NCI-H446 (cell line): ENCODE measurements around the gene TRERF1.

ENCODE experiments used
- DNase-seq, 2 experiments: peaks; one replicate each; lab custom pipeline; 2025; lab: John Stamatoyannopoulos, UW

The TRERF1 gene

GRCh38 chr6:42306439-42307140 lies 145.1 kb downstream of the TRERF1 start:
- no peak for DNase-seq

- no peak for DNase-seq
Observed at GRCh38 chr6:42304053-42304712, 147.5 kb downstream of the TRERF1 start.

GRCh38 chr6:42302411-42302810 lies 149.3 kb downstream of the TRERF1 start:
- no peak for DNase-seq

GRCh38 chr6:42301986-42302385 lies 149.7 kb downstream of the TRERF1 start:
- DNase-seq: no peak

GRCh38 chr6:42300701-42301100 lies 151.0 kb downstream of the TRERF1 start:
- no peak for DNase-seq

GRCh38 chr6:42300185-42300584 lies 151.5 kb downstream of the TRERF1 start:
- no peak for DNase-seq

GRCh38 chr6:42297661-42298060 lies 154.1 kb downstream of the TRERF1 start:
- no peak for DNase-seq

GRCh38 chr6:42296614-42297013 lies 155.1 kb downstream of the TRERF1 start:
- DNase-seq: no peak

- no peak for DNase-seq
Observed at GRCh38 chr6:42295677-42296076, 156.0 kb downstream of the TRERF1 start.

GRCh38 chr6:42295181-42295580 lies 156.5 kb downstream of the TRERF1 start:
- no peak for DNase-seq

GRCh38 chr6:42294759-42295158 lies 157.0 kb downstream of the TRERF1 start:
- no peak for DNase-seq

GRCh38 chr6:42293386-42293977 lies 158.2 kb downstream of the TRERF1 start:
- DNase-seq: no peak

- no peak for DNase-seq
Observed at GRCh38 chr6:42292004-42292740, 159.6 kb downstream of the TRERF1 start.

GRCh38 chr6:42287756-42288155 lies 164.0 kb downstream of the TRERF1 start:
- DNase-seq: no peak

- no peak for DNase-seq
Observed at GRCh38 chr6:42281570-42281969, 170.2 kb downstream of the TRERF1 start.

GRCh38 chr6:42280966-42281533 lies 170.7 kb downstream of the TRERF1 start:
- DNase-seq: no peak

- no peak for DNase-seq
Observed at GRCh38 chr6:42279966-42280629, 171.6 kb downstream of the TRERF1 start.

- DNase-seq: no peak
Observed at GRCh38 chr6:42279144-42279781, 172.5 kb downstream of the TRERF1 start.

- no peak for DNase-seq
Observed at GRCh38 chr6:42278131-42278853, 173.4 kb downstream of the TRERF1 start.

GRCh38 chr6:42276034-42276890 lies 175.5 kb downstream of the TRERF1 start:
- DNase-seq: no peak
